HepG2 (cell line): Measurements from ENCODE around the gene ASTE1.

ENCODE experiments used
- KLF9 ChIP-seq: IDR thresholded peaks from 2 replicates; pipeline ENCODE4 v1.6.1; 2016; ENCODE audit warnings: low read depth
- MAFK ChIP-seq, 2 experiments: IDR thresholded peaks in 1 of 2; conservative IDR thresholded peaks in 1 of 2; 2 replicates each; pipeline ENCODE4 v1.6.1; 2011; ENCODE audit warnings: improper control_type of control experiment in 2 of 2, low read length in 2 of 2

GRCh38 chr3:131053043-131053859, 26.6 kb upstream of the ASTE1 start:
- TF ChIP-seq MAFK (conservative IDR thresholded peaks at IDR 0.05 in 1 of 2, IDR thresholded peaks at IDR 0.05 in 1 of 2; ENCODE audit: low read length in 2 of 2) (no peak), KLF9 (CRISPR knock-in tag) (no peak)
